ENCODE data around the gene TOX4. TPM values are rescaled to one million over a fixed set of nuclear protein-coding genes. Genes with fewer than 3 reads are reported as not detected.

TOX4 gene
- total and polyA plus RNA-seq, 9 of the 15 experiments (the other 6 are each of a cell fraction or from before 2014, with no cell fraction given): 9.9 to 76.5 (median 41.0) TPM

DNA sequence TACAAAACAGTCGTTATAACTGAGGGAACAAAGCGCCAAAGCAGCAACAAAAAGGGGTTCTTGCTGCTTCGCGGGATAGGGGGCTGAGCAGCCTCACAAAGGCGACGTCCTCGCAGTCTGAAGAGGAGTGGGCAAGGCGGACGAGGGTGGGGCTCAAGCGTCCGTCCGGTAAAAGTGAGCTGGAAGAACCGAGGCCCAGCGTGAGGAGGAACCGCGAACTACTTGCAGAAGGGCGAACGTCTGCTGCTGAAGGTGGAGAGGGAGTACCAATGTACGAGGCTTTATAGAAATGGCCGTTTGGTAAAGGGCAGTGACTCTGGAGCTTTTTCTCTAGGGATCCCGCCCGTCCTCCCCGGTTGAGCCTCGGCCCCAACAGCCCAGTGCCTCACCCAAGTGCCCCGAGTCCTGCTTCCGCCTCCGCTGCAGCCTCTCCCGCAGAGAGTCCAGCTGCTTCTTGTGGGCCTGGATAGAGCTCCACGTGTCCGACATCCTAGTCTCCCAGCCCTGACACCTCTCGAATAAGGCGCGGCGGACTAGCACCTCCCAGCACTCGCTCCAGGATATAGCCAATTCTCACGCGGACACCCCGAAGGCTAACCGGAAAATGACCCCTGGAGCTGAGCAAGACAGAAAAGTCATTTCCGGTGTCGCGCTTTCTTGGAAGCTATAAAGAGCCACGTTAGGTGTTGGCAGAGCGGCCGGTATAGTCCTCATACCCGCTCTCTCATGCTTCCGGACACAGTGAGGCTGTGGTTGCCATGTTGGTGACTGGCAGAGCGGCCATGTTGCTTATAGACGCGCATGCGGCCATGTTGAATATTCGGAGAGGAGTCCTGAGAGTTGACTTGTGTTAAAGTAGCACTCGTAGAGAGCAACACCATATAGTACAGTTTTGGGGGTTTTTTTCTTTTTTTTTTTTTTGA, 34.0 kb downstream of the TOX4 start, which contains the start of gene METTL3 (continued):
- TF ChIP-seq ZNF146 (CRISPR knock-in tag; IDR thresholded peaks at IDR 0.05; ENCODE audit: unreplicated experiment): no peak
- TF ChIP-seq SMARCB1 (IDR thresholded peaks at IDR 0.05; ENCODE audit: insufficient read length, low read depth): no peak
- TF ChIP-seq, protein P1, sequence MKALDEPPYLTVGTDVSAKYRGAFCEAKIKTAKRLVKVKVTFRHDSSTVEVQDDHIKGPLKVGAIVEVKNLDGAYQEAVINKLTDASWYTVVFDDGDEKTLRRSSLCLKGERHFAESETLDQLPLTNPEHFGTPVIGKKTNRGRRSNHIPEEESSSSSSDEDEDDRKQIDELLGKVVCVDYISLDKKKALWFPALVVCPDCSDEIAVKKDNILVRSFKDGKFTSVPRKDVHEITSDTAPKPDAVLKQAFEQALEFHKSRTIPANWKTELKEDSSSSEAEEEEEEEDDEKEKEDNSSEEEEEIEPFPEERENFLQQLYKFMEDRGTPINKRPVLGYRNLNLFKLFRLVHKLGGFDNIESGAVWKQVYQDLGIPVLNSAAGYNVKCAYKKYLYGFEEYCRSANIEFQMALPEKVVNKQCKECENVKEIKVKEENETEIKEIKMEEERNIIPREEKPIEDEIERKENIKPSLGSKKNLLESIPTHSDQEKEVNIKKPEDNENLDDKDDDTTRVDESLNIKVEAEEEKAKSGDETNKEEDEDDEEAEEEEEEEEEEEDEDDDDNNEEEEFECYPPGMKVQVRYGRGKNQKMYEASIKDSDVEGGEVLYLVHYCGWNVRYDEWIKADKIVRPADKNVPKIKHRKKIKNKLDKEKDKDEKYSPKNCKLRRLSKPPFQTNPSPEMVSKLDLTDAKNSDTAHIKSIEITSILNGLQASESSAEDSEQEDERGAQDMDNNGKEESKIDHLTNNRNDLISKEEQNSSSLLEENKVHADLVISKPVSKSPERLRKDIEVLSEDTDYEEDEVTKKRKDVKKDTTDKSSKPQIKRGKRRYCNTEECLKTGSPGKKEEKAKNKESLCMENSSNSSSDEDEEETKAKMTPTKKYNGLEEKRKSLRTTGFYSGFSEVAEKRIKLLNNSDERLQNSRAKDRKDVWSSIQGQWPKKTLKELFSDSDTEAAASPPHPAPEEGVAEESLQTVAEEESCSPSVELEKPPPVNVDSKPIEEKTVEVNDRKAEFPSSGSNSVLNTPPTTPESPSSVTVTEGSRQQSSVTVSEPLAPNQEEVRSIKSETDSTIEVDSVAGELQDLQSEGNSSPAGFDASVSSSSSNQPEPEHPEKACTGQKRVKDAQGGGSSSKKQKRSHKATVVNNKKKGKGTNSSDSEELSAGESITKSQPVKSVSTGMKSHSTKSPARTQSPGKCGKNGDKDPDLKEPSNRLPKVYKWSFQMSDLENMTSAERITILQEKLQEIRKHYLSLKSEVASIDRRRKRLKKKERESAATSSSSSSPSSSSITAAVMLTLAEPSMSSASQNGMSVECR (CRISPR knock-in tag; IDR thresholded peaks at IDR 0.05): peak; percentile 92
- no peak for TF ChIP-seq SRSF9 (IDR thresholded peaks at IDR 0.05; ENCODE audit: borderline replicate concordance, low read depth, low read length)
- TF ChIP-seq NRF1 (conservative IDR thresholded peaks at IDR 0.05 in 1 of 2, IDR thresholded peaks at IDR 0.05 in 1 of 2): peak; percentile 82 to 86
- TF ChIP-seq ZC3H11A (IDR thresholded peaks at IDR 0.05; ENCODE audit: low read depth, low read length): peak; percentile 60; the same call in 1 of the 2 replicates
- TF ChIP-seq, protein P2, sequence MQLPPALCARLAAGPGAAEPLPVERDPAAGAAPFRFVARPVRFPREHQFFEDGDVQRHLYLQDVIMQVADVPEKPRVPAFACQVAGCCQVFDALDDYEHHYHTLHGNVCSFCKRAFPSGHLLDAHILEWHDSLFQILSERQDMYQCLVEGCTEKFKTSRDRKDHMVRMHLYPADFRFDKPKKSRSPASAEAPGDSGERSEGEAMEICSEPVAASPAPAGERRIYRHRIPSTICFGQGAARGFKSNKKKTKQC (CRISPR knock-in tag; IDR thresholded peaks at IDR 0.05): no peak; the same call in 1 of the 2 replicates
